ENCODE results near the gene OR56A1. TPM values are rescaled to one million over a fixed set of nuclear protein-coding genes. Genes with fewer than 3 reads are reported as not detected.

Gene OR56A1
- total RNA-seq, 2 donors from 2014 or later, result 0.05 to 0.11 TPM

DNA sequence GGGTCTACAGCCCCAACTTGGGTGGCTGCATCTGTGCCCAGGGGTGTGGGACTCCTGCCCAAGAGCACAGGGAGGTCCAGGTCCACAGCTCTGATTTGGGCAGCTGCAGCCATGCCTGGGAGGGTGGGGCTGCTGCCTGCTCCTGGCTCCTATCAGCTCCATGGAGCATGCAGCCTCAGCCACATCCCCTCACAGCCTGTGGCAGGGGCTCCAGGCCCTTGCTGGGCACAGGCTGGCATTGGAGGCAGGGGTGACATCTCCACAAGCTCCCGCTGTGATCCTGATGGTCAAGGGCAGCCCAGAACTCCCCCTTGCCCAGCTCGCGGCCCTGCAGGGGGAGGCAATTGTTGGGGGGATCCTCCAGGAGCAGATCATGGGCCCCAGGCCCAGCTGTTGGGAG, 17.5 kb downstream of the OR56A1 start:
- ATAC-seq, result peak; percentile 24 to 27
- Mint-ChIP-seq H3K27me3 (peaks cover 22 to 57% of the 10 kb centered on the region in 2 donors), H3K9me3 (no peaks in the 10 kb centered on the region), H3K4me3 (no peak overlapping the region), H3K36me3 (no peaks in the 10 kb centered on the region), H3K27ac (no peak overlapping the region), H3K4me1 (ENCODE audit: low read depth in 2 of 2) (no peaks in the 10 kb centered on the region)
- DNase-seq (ENCODE audit: low spot score), result no peak

DNA sequence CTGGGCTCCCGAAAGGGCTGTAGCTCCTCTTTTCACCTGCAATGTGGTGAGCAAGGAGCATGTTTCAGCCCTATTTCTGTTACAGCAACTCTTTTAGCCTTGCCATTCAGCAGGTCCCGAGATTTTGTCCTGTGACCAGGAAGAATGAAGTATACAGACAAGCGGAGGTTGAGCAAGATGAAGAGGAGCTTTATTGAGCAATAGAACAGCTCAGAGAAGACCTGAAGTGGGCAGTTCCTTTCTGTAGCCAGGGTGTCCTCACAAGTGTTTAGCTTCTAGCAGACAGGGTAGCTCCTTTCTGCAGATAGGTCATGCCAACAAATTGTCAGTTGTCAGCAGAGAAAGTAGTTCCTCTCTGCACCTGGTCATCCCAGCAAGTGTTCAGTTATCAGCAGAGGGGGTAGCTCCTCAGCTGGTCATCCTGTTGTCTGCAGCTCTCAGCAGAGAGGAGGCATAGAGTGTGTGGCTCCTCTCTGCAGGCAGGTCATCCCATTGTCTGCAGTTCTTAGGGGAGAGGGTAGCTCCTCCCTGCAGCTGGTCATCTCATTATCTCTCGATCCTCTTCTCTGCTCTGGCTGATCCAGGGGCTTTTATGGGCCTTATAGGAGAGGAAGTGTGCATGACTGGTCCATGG, 18.4 kb downstream of the OR56A1 start:
- Mint-ChIP-seq H3K36me3 (no peaks in the 10 kb centered on the region), H3K4me1 (ENCODE audit: low read depth in 2 of 2) (no peaks in the 10 kb centered on the region), H3K9me3 (no peaks in the 10 kb centered on the region), H3K27ac (no peak overlapping the region), H3K4me3 (no peak overlapping the region), H3K27me3 (peaks cover 23 to 52% of the 10 kb centered on the region in 2 donors)
- DNase-seq (ENCODE audit: low spot score) (no peak), ATAC-seq (peak in 1 of 2 donors; percentile 24)

DNA sequence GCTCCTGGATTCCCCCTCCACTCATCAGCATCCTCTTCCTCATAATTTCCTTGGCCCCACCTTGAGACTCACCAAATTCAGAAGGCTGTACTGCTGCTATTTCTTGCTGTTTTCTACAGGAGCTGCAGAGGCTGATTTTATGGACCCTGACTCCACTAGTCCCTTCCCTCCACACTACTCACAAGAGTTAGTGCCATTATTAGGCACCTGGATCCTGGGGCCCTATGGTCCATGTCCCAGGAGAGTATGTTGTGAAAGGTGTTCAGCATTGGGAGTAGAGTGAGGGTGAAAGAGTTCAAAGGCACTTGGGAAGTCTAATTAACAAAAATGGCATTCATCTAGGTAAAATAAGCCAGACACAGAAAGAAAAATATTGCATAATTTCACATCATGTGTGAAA, 23.7 kb downstream of the OR56A1 start, which contains the start of gene OR56A4:
TSS of gene OR56A4 (minus strand) at position 101 of the 400 bp plus-strand sequence. CDS start 3,954 bp downstream, outside the sequence.
- Mint-ChIP-seq H3K4me3 (no peak within 1 kb of the TSS), H3K4me1 (ENCODE audit: low read depth in 2 of 2) (no peaks in the 10 kb centered on the region)

DNA sequence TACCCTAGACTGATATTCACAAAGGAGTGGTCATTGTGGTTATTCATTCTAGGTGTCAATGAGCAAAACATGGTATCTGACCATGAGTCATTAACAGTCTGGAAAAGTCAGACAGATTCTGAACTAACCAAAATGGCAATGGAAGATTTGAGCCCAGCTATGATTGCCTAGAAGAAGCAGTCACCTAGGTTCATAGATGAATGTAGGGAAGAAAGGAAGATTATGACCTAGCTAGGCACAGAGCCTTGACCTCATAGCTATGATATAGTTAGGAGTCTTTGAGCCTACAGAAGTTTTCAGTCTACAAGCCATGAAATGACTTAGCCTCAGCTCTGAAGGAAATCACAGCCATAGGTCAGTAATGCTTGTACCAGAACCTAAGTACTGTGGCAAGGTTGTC, 24.2 kb downstream of the OR56A1 start:
- ATAC-seq (no peak), DNase-seq (ENCODE audit: low spot score) (no peak)
- Mint-ChIP-seq H3K27ac (no peak overlapping the region), H3K36me3 (no peaks in the 10 kb centered on the region), H3K9me3 (no peaks in the 10 kb centered on the region), H3K4me3 (no peak overlapping the region), H3K4me1 (ENCODE audit: low read depth in 2 of 2) (no peaks in the 10 kb centered on the region), H3K27me3 (peaks cover 36 to 64% of the 10 kb centered on the region in 2 donors)

More for the DNA sequence above, 23.7 kb downstream of the OR56A1 start, which contains the start of gene OR56A4:
- no peak for DNase-seq (ENCODE audit: low spot score)
- ATAC-seq, result no peak
- Mint-ChIP-seq H3K27me3 (peaks cover 36 to 63% of the 10 kb centered on the region in 2 donors), H3K9me3 (no peaks in the 10 kb centered on the region), H3K27ac (no peak within 1 kb of the TSS), H3K36me3 (no peaks in the 10 kb centered on the region)

DNA sequence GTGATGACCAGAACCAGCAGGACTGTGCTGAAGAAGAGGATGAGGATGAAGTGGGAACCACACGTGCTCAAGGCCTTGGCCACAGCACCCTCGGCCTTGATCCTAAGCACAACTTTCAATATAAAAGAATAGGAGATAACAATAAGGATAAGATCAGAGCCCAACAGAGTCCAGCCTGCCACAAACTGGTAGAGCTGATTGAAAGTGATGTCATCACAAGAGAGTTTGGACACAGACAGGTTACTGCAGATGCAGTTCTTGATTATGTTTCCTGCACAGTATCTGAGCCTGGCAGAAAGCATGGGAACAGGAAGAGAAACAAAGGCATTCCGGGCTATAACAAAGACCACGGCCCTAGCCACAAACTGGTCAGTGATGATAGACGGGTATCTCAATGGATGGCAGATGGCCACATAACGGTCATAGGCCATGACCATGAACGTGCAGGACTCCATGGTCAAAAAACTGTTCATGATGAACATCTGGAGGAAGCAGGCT, 28.3 kb downstream of the OR56A1 start:
- Mint-ChIP-seq H3K9me3 (peaks cover 3% of the 10 kb centered on the region), H3K4me3 (no peak overlapping the region), H3K4me1 (ENCODE audit: low read depth in 2 of 2) (no peaks in the 10 kb centered on the region), H3K36me3 (no peaks in the 10 kb centered on the region), H3K27ac (no peak overlapping the region), H3K27me3 (peaks cover 43 to 61% of the 10 kb centered on the region in 2 donors)
- no peak for DNase-seq (ENCODE audit: low spot score)
- peak in 1 of 2 donors; percentile 20 for ATAC-seq

DNA sequence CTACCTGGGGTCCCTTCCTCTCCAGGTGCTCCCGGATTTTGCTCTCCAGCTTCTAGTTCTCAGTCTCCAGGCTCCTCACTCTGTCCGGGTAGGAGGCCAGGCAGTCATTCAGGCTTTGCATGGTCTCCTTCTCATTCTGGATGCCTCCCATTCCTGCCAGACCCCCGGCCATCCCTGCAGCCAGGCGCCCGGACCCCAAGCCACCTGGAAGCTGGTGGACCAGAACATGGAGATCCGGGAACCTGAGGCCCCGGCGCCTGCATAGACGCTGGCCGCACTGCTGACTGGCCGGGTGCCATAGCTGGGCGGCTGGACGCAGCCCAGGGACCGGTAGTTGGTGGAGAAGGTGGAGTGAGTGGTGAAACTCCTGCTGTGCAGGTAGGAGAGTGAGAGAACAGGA, 35.8 kb downstream of the OR56A1 start:
- no peak for ATAC-seq
- no peak overlapping the region for H3K27ac Mint-ChIP-seq
- no peaks in the 10 kb centered on the region for H3K36me3 Mint-ChIP-seq
- H3K27me3 Mint-ChIP-seq, result peaks cover 9 to 24% of the 10 kb centered on the region in 2 donors
- no peaks in the 10 kb centered on the region for H3K4me1 Mint-ChIP-seq (ENCODE audit: low read depth in 2 of 2)
- peaks cover 3% of the 10 kb centered on the region for H3K9me3 Mint-ChIP-seq
- no peak for DNase-seq (ENCODE audit: low spot score)
- H3K4me3 Mint-ChIP-seq, result no peak overlapping the region

DNA sequence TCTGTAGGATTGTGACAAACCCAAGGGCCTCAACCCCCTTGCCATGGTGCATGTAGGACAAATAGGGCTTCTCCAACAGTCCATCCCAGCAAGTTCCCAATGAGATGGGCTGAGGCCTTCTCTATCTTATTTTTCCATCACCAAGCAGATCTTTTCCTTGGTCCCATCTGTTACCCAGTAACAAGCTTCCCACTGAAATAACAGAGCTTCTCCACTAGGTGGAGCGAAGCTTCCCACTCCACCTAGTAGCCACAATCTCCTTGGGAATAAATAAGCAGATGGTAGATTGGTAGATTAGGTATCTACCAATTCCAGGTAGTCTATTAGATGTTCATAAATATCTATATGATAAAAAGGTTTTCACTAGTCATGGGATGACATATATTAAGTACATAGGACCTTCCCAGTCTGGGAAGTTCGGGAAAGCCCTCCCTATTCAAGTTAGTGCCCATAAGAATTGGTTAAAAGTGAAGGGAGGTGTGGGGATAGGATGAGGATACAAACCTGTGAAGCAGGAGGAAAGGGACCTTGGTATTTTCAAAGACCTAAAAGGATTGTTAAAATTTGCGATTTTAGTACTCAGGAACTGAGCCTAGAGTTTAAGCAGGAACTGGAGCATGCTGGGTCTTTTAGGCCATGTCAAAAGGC, 37.8 kb downstream of the OR56A1 start:
- no peak overlapping the region for H3K27ac Mint-ChIP-seq
- H3K27me3 Mint-ChIP-seq, result peaks cover 8 to 27% of the 10 kb centered on the region in 2 donors
- no peak for ATAC-seq
- H3K4me1 Mint-ChIP-seq (ENCODE audit: low read depth in 2 of 2), result no peaks in the 10 kb centered on the region
- H3K36me3 Mint-ChIP-seq, result no peaks in the 10 kb centered on the region
- no peak overlapping the region for H3K4me3 Mint-ChIP-seq
- no peak for DNase-seq (ENCODE audit: low spot score)
- H3K9me3 Mint-ChIP-seq, result no peaks in the 10 kb centered on the region

DNA sequence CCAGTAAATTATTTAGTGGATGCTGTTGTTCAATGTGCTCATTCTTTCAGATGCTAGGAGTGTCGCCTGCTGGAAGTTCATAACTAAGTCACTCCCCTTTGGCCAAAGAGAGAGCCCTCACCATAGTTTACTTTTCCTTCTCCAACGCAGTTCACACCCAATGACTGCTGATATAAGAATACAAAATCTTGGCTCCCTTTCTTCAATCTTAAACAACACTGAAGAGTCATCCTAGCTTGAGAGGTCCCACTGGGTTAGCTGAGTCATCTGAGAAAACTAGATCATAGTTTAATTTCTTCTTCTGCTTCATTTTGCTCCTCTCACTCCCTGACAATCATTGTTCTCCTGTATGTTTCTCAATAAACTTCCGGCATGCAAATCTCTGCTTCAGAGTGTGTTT, 38.4 kb downstream of the OR56A1 start:
- Mint-ChIP-seq H3K4me1 (ENCODE audit: low read depth in 2 of 2) (no peaks in the 10 kb centered on the region), H3K36me3 (no peaks in the 10 kb centered on the region), H3K27ac (no peak overlapping the region), H3K27me3 (peaks cover 10 to 33% of the 10 kb centered on the region in 2 donors), H3K4me3 (no peak overlapping the region), H3K9me3 (no peaks in the 10 kb centered on the region)
- ATAC-seq (no peak), DNase-seq (ENCODE audit: low spot score) (no peak)

DNA sequence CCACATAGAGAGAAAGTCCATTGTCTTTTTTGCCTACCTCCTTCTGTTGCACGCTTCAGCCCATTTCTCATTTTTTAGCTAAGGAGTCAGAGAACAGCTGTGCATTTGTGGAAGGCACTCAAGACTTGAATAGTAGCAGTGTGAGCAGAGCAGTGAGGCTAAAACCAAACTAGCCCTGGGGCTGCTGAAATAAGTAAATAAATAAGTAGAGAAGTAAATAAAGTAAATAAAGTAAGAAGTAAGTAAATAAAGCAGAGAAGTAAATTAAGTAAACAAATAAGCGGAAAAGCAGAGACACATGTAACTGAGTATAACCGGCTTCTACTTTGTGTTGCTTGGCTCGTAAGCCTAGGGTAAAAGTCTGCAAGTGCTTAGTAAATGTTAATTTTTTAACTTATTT, 41.4 kb downstream of the OR56A1 start:
- DNase-seq (ENCODE audit: low spot score), result no peak
- Mint-ChIP-seq H3K4me1 (ENCODE audit: low read depth in 2 of 2) (no peaks in the 10 kb centered on the region), H3K4me3 (no peak overlapping the region), H3K9me3 (no peaks in the 10 kb centered on the region), H3K36me3 (no peaks in the 10 kb centered on the region), H3K27me3 (peaks cover 19 to 48% of the 10 kb centered on the region in 2 donors), H3K27ac (no peak overlapping the region)
- no peak for ATAC-seq

DNA sequence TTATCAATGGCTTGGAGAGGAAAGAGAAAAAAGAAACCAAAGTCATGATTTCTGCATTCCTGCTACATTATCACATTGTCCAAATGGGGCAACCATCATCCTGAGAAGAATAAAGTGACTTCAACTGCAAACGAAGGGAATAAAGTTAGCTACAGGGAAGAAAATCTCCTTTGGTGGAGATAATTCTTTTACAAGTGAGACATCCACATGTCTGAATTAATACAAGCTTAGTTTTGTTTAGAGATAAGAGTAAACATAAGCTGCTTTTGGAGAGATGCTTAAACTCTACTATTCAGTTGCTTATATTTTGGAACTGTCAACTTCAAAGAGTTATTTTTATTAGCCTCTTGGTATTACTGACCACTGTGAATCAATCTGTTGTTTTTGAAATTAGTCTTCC, 43.7 kb downstream of the OR56A1 start, which contains the start of gene OR52L1:
TSS of gene OR52L1 (minus strand) at position 101 of the 400 bp plus-strand sequence. CDS start at position 46, 55 bp downstream.
- no peaks in the 10 kb centered on the region for H3K36me3 Mint-ChIP-seq
- peaks cover 26 to 61% of the 10 kb centered on the region in 2 donors for H3K27me3 Mint-ChIP-seq
- no peaks in the 10 kb centered on the region for H3K9me3 Mint-ChIP-seq
- H3K4me1 Mint-ChIP-seq (ENCODE audit: low read depth in 2 of 2), result no peaks in the 10 kb centered on the region
- ATAC-seq (no peak), DNase-seq (ENCODE audit: low spot score) (no peak)
- H3K4me3 Mint-ChIP-seq, result no peak within 1 kb of the TSS
- H3K27ac Mint-ChIP-seq, result no peak within 1 kb of the TSS

DNA sequence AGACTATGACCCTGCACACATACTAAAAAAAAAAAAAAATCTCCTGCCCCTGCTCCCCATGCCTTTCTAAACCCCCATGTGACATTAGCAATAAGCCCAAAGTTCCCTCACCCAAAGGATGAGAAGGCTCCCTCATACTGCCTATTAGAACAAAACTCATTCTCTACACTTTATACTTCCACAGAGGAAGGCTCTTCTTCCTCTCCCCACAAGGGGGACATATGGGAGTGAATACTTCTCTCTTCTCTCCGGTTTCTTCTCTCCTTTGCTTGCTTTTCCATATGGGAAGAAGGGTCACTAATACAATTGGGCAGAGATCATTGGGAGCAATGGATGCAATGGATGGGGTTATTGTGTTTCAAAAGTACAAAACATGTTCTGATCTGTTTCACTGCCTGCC, 47.1 kb downstream of the OR56A1 start:
- no peak for DNase-seq (ENCODE audit: low spot score)
- no peak overlapping the region for H3K4me3 Mint-ChIP-seq
- peaks cover 3% of the 10 kb centered on the region for H3K9me3 Mint-ChIP-seq
- H3K4me1 Mint-ChIP-seq (ENCODE audit: low read depth in 2 of 2), result no peaks in the 10 kb centered on the region
- H3K36me3 Mint-ChIP-seq, result peaks cover 13% of the 10 kb centered on the region
- ATAC-seq, result no peak
- peaks cover 23 to 46% of the 10 kb centered on the region in 2 donors for H3K27me3 Mint-ChIP-seq
- no peak overlapping the region for H3K27ac Mint-ChIP-seq

DNA sequence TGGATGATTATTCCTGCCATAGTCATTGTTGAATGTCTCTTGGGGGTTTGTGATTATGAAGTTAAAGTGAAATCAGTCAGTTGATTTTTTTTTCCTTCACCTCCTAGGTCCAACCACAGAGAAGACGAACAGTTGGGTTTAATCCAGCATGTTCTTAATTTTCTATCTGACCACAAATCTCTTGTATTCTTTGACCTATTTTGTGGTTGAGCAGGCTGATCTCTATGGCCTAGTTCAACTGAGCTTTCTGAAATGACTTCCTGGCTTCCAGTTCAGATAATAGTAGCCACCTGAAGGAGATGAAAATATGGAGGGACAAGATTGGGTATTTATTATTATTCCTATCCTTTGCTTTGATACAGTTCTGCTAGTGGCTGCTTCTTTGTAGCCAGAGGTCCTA, 57.0 kb downstream of the OR56A1 start:
- H3K9me3 Mint-ChIP-seq, result peaks cover 3% of the 10 kb centered on the region
- H3K36me3 Mint-ChIP-seq, result no peaks in the 10 kb centered on the region
- H3K27ac Mint-ChIP-seq, result no peak overlapping the region
- ATAC-seq (no peak), DNase-seq (ENCODE audit: low spot score) (no peak)
- no peak overlapping the region for H3K4me3 Mint-ChIP-seq
- peaks cover 8 to 25% of the 10 kb centered on the region in 2 donors for H3K27me3 Mint-ChIP-seq
- no peaks in the 10 kb centered on the region for H3K4me1 Mint-ChIP-seq (ENCODE audit: low read depth in 2 of 2)

Data from natural killer cell treated with Interleukin-12 subunit alpha and Interleukin-12 subunit beta and Interleukin-15 and Interleukin-18, amount 100 ng/mL, for 72 hours (primary cell).